SK-N-MC (cell line): ENCODE measurements around the gene C1QTNF9.

Experiments used
- EZH2 ChIP-seq: fragments of 200-600 bp; sonication (generic); IDR thresholded peaks from one replicate; pipeline ENCODE4 v1.6.1; 2017; ENCODE audit warnings: antibody characterized with exemption
- FOXP2 ChIP-seq: optimal IDR thresholded peaks from 2 replicates; pipeline ENCODE3; 2011; ENCODE audit warnings: mild to moderate bottlenecking, moderate library complexity; ENCODE audit not compliant: insufficient read depth; ENCODE audit errors: extremely low read length, control extremely low read depth
- POLR2AphosphoS5 ChIP-seq: IDR thresholded peaks from 2 replicates; pipeline ENCODE4 v1.6.1; 2012; ENCODE audit warnings: mild to moderate bottlenecking, low read depth, low read length, borderline replicate concordance

DNA sequence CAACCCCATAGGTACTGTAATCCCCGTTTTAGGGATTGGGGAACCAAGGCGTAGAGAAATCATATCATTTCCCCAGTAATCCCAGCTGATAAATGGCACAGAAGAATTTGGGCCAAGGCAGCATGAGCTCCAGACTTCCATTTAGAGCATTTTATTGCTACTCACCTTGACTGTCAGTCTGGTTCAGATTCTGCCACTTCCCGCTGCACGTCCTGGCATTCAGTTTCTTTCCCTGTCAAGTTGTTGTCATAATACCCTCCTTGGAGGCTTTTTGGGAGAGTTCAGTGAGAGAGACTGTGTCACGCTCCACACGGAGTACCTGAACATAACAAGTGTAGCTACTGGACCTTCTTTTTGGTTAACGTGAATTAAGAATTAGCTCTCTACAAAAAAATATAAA, 7.5 kb upstream of the C1QTNF9 start:
- TF ChIP-seq POLR2AphosphoS5 = no peak
- no peak for TF ChIP-seq EZH2
- TF ChIP-seq FOXP2 = no peak
